SK-N-SH treated with all-trans-retinoic acid at 6 μM for 48 hours (cell line): ENCODE measurements around the gene PPP1R17.

Experiments
- ATAC-seq: fragments of 200-7000 bp; cut with Tn5 transposase; 3 replicates; pipeline ENCODE4 v1.9.1; 2020; ENCODE audit warnings: mild to moderate bottlenecking, moderate library complexity
- ARNTL ChIP-seq: fragments of 450-650 bp; formaldehyde crosslinking; IDR thresholded peaks from 2 replicates; pipeline ENCODE4 v1.5.0; 2020; ENCODE audit warnings: low read depth, mild to moderate bottlenecking, moderate library complexity, borderline replicate concordance
- BACH2 ChIP-seq: fragments of 250-450 bp; sonication (Bioruptor Pico); IDR thresholded peaks from 2 replicates; pipeline ENCODE4 v1.9.0; 2021; ENCODE audit warnings: mild to moderate bottlenecking, borderline replicate concordance
- CSDC2 ChIP-seq: fragments of 250-450 bp; sonication (Bioruptor Pico); IDR thresholded peaks from 2 replicates; pipeline ENCODE4 v1.5.0; 2020; ENCODE audit warnings: mild to moderate bottlenecking, moderate library complexity
- GLIS3 ChIP-seq: fragments of 250-450 bp; sonication (Bioruptor Pico); IDR thresholded peaks from 2 replicates; pipeline ENCODE4 v1.5.0; 2020; ENCODE audit warnings: mild to moderate bottlenecking, moderate library complexity
- ISL1 ChIP-seq: fragments of 250-450 bp; sonication (Bioruptor Pico); IDR thresholded peaks from 2 replicates; pipeline ENCODE4 v2.1.2; 2022; ENCODE audit warnings: mild to moderate bottlenecking, moderate library complexity
- OSR1 ChIP-seq: fragments of 250-450 bp; sonication (Bioruptor Pico); IDR thresholded peaks from 2 replicates; pipeline ENCODE4 v1.8.0; 2022; ENCODE audit warnings: moderate library complexity, mild to moderate bottlenecking, inconsistent platforms
- PPARA ChIP-seq: fragments of 250-450 bp; sonication (Bioruptor Pico); IDR thresholded peaks from 2 replicates; pipeline ENCODE4 v1.5.0; 2020; ENCODE audit warnings: mild to moderate bottlenecking, borderline replicate concordance
- RARB ChIP-seq: fragments of 250-450 bp; sonication (Bioruptor Pico); IDR thresholded peaks from 2 replicates; pipeline ENCODE4 v1.8.0; 2021; ENCODE audit warnings: mild to moderate bottlenecking, moderate library complexity
- SNAI2 ChIP-seq: fragments of 250-450 bp; sonication (Bioruptor Pico); IDR thresholded peaks from 2 replicates; pipeline ENCODE4 v1.5.0; 2020; ENCODE audit warnings: mild to moderate bottlenecking, moderate library complexity
- TCF4 ChIP-seq: fragments of 250-450 bp; sonication (Bioruptor Pico); IDR thresholded peaks from 2 replicates; pipeline ENCODE4 v1.8.0; 2021; ENCODE audit warnings: mild to moderate bottlenecking, moderate library complexity, borderline replicate concordance
- TOX ChIP-seq: fragments of 250-450 bp; sonication (Bioruptor Pico); IDR thresholded peaks from 2 replicates; pipeline ENCODE4 v1.8.0; 2021; ENCODE audit warnings: mild to moderate bottlenecking, moderate library complexity, borderline replicate concordance
- ZC3H10 ChIP-seq: fragments of 250-450 bp; sonication (Bioruptor Pico); IDR thresholded peaks from 2 replicates; pipeline ENCODE4 v1.5.1; 2021; ENCODE audit warnings: mild to moderate bottlenecking, moderate library complexity
- ZFP3 ChIP-seq: fragments of 250-450 bp; sonication (Bioruptor Pico); IDR thresholded peaks from 2 replicates; pipeline ENCODE4 v1.5.0; 2020; ENCODE audit warnings: mild to moderate bottlenecking, moderate library complexity
- ZFP30 ChIP-seq: fragments of 450-650 bp; formaldehyde crosslinking; IDR thresholded peaks from 2 replicates; pipeline ENCODE4 v1.5.0; 2022; ENCODE audit warnings: mild to moderate bottlenecking, moderate library complexity
- ZNF565 ChIP-seq: fragments of 450-650 bp; formaldehyde crosslinking; conservative IDR thresholded peaks from 2 replicates; pipeline ENCODE4 v1.5.0; 2020; ENCODE audit warnings: low read depth, mild to moderate bottlenecking, moderate library complexity
- ZNF70 ChIP-seq: fragments of 450-650 bp; formaldehyde crosslinking; IDR thresholded peaks from 2 replicates; pipeline ENCODE4 v1.5.0; 2020; ENCODE audit warnings: mild to moderate bottlenecking, moderate library complexity
- ZNF8 ChIP-seq: fragments of 450-650 bp; formaldehyde crosslinking; IDR thresholded peaks from 2 replicates; pipeline ENCODE4 v1.5.0; 2020; ENCODE audit warnings: mild to moderate bottlenecking, moderate library complexity
- TF ChIP-seq, protein P1 (sequence below): fragments of 250-450 bp; sonication (Bioruptor Pico); IDR thresholded peaks from 2 replicates; pipeline ENCODE4 v1.8.0; 2020; ENCODE audit warnings: mild to moderate bottlenecking, moderate library complexity, borderline replicate concordance
- TF ChIP-seq, protein P2 (sequence below): fragments of 250-450 bp; sonication (Bioruptor Pico); IDR thresholded peaks from 2 replicates; pipeline ENCODE4 v1.5.0; 2020; ENCODE audit warnings: mild to moderate bottlenecking, moderate library complexity
- TF ChIP-seq, protein P3 (sequence below): fragments of 250-450 bp; sonication (Bioruptor Pico); IDR thresholded peaks from 2 replicates; pipeline ENCODE4 v1.8.0; 2021; ENCODE audit warnings: low read depth, mild to moderate bottlenecking, moderate library complexity, borderline replicate concordance
- TF ChIP-seq, protein P4 (sequence below): fragments of 250-450 bp; sonication (Bioruptor Pico); IDR thresholded peaks from 2 replicates; pipeline ENCODE4 v1.5.1; 2021; ENCODE audit warnings: mild to moderate bottlenecking, moderate library complexity

The PPP1R17 gene

DNA sequence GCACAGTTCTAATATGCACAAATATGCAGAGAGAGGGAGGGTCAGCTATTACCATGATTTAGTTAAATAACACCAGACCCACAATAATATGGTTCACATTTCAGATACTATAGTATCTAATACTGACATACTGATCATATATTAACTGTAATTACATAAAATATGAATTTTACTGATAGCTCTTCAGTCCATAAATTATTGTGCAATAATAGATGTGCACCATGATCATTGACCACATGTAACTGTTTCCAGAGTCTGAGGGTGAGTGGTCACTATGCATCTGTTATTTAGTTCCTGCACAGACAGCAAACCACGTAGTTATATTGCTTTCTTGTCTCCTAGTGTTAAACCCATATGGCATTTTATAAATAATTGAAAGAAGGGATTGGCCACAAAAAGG is 29.3 kb downstream of the PPP1R17 start:
- ATAC-seq: no peak
- TF ChIP-seq ZNF565 (CRISPR knock-in tag) (no peak), RARB (CRISPR knock-in tag) (no peak), TCF4 (CRISPR knock-in tag) (no peak)
- TF ChIP-seq, protein P1, sequence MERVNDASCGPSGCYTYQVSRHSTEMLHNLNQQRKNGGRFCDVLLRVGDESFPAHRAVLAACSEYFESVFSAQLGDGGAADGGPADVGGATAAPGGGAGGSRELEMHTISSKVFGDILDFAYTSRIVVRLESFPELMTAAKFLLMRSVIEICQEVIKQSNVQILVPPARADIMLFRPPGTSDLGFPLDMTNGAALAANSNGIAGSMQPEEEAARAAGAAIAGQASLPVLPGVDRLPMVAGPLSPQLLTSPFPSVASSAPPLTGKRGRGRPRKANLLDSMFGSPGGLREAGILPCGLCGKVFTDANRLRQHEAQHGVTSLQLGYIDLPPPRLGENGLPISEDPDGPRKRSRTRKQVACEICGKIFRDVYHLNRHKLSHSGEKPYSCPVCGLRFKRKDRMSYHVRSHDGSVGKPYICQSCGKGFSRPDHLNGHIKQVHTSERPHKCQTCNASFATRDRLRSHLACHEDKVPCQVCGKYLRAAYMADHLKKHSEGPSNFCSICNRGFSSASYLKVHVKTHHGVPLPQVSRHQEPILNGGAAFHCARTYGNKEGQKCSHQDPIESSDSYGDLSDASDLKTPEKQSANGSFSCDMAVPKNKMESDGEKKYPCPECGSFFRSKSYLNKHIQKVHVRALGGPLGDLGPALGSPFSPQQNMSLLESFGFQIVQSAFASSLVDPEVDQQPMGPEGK: no peak
- TF ChIP-seq, protein P2, sequence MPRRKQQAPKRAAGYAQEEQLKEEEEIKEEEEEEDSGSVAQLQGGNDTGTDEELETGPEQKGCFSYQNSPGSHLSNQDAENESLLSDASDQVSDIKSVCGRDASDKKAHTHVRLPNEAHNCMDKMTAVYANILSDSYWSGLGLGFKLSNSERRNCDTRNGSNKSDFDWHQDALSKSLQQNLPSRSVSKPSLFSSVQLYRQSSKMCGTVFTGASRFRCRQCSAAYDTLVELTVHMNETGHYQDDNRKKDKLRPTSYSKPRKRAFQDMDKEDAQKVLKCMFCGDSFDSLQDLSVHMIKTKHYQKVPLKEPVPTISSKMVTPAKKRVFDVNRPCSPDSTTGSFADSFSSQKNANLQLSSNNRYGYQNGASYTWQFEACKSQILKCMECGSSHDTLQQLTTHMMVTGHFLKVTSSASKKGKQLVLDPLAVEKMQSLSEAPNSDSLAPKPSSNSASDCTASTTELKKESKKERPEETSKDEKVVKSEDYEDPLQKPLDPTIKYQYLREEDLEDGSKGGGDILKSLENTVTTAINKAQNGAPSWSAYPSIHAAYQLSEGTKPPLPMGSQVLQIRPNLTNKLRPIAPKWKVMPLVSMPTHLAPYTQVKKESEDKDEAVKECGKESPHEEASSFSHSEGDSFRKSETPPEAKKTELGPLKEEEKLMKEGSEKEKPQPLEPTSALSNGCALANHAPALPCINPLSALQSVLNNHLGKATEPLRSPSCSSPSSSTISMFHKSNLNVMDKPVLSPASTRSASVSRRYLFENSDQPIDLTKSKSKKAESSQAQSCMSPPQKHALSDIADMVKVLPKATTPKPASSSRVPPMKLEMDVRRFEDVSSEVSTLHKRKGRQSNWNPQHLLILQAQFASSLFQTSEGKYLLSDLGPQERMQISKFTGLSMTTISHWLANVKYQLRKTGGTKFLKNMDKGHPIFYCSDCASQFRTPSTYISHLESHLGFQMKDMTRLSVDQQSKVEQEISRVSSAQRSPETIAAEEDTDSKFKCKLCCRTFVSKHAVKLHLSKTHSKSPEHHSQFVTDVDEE (CRISPR knock-in tag): no peak

DNA sequence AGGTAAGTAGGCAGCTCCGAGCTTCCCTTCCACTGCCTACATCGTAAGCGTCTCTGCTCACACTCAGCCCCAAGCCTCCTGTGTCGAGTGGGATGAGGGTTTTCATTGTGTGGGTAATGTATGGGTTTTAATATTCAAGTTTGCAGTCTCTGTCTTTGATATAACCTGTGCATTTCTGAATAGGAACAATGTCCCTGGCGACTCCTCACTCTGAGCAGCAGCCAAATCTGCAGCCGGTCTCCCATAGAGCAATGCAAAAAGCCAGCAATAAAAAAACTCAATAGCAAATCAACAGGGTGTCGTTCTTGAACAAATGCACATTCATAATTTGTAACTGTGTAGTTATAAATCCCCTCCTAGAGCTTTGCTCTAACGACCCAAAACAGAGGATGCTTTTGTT is 33.4 kb downstream of the PPP1R17 start:
- TF ChIP-seq TOX (CRISPR knock-in tag): no peak
- TF ChIP-seq PPARA (CRISPR knock-in tag): no peak
- TF ChIP-seq ZC3H10: no peak
- TF ChIP-seq, protein P1: no peak
- TF ChIP-seq ZNF8 (CRISPR knock-in tag): no peak
- no peak for TF ChIP-seq OSR1 (CRISPR knock-in tag)
- TF ChIP-seq CSDC2: no peak
- no peak for TF ChIP-seq TCF4 (CRISPR knock-in tag)
- TF ChIP-seq ISL1: no peak
- TF ChIP-seq, protein P3, sequence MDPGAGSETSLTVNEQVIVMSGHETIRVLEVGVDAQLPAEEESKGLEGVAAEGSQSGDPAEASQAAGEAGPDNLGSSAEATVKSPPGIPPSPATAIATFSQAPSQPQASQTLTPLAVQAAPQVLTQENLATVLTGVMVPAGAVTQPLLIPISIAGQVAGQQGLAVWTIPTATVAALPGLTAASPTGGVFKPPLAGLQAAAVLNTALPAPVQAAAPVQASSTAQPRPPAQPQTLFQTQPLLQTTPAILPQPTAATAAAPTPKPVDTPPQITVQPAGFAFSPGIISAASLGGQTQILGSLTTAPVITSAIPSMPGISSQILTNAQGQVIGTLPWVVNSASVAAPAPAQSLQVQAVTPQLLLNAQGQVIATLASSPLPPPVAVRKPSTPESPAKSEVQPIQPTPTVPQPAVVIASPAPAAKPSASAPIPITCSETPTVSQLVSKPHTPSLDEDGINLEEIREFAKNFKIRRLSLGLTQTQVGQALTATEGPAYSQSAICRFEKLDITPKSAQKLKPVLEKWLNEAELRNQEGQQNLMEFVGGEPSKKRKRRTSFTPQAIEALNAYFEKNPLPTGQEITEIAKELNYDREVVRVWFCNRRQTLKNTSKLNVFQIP (CRISPR knock-in tag): no peak
- no peak for TF ChIP-seq ARNTL (CRISPR knock-in tag)
- no peak for TF ChIP-seq RARB (CRISPR knock-in tag)
- TF ChIP-seq BACH2 (CRISPR knock-in tag): no peak
- TF ChIP-seq, protein P4, sequence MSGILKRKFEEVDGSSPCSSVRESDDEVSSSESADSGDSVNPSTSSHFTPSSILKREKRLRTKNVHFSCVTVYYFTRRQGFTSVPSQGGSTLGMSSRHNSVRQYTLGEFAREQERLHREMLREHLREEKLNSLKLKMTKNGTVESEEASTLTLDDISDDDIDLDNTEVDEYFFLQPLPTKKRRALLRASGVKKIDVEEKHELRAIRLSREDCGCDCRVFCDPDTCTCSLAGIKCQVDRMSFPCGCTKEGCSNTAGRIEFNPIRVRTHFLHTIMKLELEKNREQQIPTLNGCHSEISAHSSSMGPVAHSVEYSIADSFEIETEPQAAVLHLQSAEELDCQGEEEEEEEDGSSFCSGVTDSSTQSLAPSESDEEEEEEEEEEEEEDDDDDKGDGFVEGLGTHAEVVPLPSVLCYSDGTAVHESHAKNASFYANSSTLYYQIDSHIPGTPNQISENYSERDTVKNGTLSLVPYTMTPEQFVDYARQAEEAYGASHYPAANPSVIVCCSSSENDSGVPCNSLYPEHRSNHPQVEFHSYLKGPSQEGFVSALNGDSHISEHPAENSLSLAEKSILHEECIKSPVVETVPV (CRISPR knock-in tag): no peak
- no peak for TF ChIP-seq SNAI2 (CRISPR knock-in tag)
- no peak for TF ChIP-seq ZNF70 (CRISPR knock-in tag)
- no peak for TF ChIP-seq ZFP3 (CRISPR knock-in tag)
- no peak for TF ChIP-seq ZFP30 (CRISPR knock-in tag)
- TF ChIP-seq, protein P2 (CRISPR knock-in tag): no peak
- no peak for TF ChIP-seq GLIS3
- no peak for ATAC-seq
